ENCODE data around the gene EDIL3.

GRCh38 chr5:84430863-84431663 lies 46.4 kb upstream of the EDIL3 start:
- TF ChIP-seq CTCF (conservative IDR thresholded peaks at IDR 0.05 in 1 of 2, IDR thresholded peaks at IDR 0.05 in 1 of 2; ENCODE audit: extremely low read depth in 1 of 2, insufficient read depth in 1 of 2, low read depth in 1 of 2, low read length in 2 of 2) (no peak), EZH2 (IDR thresholded peaks at IDR 0.05; ENCODE audit: borderline replicate concordance, low read length) (no peak)
